Retinal pigment epithelial cell (primary cell): ENCODE data around the gene BEST4.

Experiments used
- DNase-seq: peaks from one replicate; pipeline ENCODE4 v3.0.0-alpha.2; 2010; ENCODE audit warnings: low read depth
- H3K4me3 ChIP-seq: 2 replicates; pipeline ENCODE4 v1.5.1; 2011; ENCODE audit warnings: mild to moderate bottlenecking, low read length, control low read depth, moderate library complexity
- TF ChIP-seq, protein P1 (sequence below): conservative IDR thresholded peaks from 2 replicates; pipeline ENCODE4 v1.5.1; 2011; ENCODE audit warnings: low read depth, low read length, control low read depth, inconsistent platforms

Gene BEST4

GRCh38 chr1:44786138-44786840, 1.7 kb downstream of the BEST4 start:
- peak overlapping the region; percentile 44 for H3K4me3 ChIP-seq
- DNase-seq, result no peak
- TF ChIP-seq, protein P1, sequence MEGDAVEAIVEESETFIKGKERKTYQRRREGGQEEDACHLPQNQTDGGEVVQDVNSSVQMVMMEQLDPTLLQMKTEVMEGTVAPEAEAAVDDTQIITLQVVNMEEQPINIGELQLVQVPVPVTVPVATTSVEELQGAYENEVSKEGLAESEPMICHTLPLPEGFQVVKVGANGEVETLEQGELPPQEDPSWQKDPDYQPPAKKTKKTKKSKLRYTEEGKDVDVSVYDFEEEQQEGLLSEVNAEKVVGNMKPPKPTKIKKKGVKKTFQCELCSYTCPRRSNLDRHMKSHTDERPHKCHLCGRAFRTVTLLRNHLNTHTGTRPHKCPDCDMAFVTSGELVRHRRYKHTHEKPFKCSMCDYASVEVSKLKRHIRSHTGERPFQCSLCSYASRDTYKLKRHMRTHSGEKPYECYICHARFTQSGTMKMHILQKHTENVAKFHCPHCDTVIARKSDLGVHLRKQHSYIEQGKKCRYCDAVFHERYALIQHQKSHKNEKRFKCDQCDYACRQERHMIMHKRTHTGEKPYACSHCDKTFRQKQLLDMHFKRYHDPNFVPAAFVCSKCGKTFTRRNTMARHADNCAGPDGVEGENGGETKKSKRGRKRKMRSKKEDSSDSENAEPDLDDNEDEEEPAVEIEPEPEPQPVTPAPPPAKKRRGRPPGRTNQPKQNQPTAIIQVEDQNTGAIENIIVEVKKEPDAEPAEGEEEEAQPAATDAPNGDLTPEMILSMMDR, result peak; percentile 100

GRCh38 chr1:44785501-44786137, 2.4 kb downstream of the BEST4 start:
- TF ChIP-seq, protein P1, result no peak
- peak overlapping the region; percentile 44 for H3K4me3 ChIP-seq
- DNase-seq, result no peak

DNA sequence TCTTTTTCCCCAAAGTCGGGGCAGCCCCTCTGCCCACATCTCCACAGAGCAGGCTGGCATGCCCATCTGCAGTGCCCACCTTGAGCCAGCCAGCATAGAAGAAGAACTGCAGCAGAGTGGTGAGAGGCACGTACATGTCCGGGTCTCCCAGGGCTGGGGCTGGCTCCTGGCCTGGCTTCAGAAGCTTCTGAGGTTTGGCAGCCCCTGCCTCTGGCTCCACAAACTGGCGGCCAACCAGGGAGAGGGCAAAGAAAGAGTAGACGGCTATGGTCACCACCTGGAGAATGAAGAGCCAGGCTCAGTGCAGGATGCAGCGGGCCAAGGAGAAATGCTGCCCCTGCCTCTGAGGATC, 3.0 kb downstream of the BEST4 start:
- DNase-seq, result no peak
- TF ChIP-seq, protein P1, result no peak
- H3K4me3 ChIP-seq, result no peak overlapping the region

DNA sequence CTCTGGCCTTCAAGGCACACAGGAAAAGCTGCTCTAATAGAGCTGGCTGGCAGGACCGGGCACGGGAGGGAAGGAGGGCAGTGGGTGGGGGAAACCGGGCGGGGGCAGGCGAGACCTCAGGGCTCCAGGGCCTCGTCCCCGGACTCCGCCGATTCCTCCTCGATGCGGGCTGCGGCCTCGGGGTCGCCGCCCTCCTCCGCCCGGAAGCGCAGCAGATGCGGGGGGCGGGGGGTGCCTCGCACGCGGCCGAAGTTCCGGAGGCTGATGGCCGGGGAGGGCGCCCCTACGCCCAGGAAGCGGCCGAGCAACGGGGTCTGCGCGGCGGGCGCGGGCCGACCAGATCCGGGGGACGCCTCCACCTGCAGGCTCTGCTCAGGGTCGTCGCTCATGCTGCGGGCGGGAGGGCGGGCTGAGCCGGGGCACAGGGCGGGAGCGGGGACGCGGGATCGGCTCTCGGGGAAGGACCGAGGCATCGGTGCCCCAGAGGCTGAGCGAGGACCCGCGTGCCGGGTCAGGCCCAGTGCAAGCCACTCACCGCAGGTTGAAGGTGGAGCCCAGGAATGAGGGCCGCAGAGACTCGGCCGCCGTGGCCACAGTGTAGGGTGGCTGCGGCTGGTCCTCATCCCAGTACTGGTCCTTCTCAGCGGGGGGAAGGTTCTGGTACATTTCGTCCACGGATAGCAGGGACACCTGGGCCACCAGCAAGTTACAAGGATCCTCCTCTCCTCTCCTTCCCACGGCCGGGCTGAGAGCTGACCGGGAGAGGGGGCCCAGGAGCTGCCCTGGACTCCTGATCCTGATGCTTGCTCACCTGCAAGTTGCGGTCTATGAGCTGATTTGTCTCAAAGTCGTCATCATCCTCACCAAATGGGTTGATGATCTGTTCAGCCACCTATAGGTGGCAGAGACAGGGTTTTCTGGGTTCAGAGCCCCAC, 3.6 kb downstream of the BEST4 start:
- peak overlapping the region; percentile 33 for H3K4me3 ChIP-seq
- TF ChIP-seq, protein P1, result peak; percentile 37
- DNase-seq, result no peak

GRCh38 chr1:44783697-44784093, 4.3 kb downstream of the BEST4 start:
- H3K4me3 ChIP-seq, result peak overlapping the region; percentile 33

GRCh38 chr1:44780583-44781121, 7.3 kb downstream of the BEST4 start:
- H3K4me3 ChIP-seq, result no peak overlapping the region
- TF ChIP-seq, protein P1, result no peak
- no peak for DNase-seq

More at GRCh38 chr1:44783697-44784093, 4.3 kb downstream of the BEST4 start:
- no peak for DNase-seq
- TF ChIP-seq, protein P1, result no peak
